ENCODE data around the gene SEPTIN1.

- TF ChIP-seq, protein P1, sequence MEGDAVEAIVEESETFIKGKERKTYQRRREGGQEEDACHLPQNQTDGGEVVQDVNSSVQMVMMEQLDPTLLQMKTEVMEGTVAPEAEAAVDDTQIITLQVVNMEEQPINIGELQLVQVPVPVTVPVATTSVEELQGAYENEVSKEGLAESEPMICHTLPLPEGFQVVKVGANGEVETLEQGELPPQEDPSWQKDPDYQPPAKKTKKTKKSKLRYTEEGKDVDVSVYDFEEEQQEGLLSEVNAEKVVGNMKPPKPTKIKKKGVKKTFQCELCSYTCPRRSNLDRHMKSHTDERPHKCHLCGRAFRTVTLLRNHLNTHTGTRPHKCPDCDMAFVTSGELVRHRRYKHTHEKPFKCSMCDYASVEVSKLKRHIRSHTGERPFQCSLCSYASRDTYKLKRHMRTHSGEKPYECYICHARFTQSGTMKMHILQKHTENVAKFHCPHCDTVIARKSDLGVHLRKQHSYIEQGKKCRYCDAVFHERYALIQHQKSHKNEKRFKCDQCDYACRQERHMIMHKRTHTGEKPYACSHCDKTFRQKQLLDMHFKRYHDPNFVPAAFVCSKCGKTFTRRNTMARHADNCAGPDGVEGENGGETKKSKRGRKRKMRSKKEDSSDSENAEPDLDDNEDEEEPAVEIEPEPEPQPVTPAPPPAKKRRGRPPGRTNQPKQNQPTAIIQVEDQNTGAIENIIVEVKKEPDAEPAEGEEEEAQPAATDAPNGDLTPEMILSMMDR (IDR thresholded peaks at IDR 0.05) = no peak
- no peak for TF ChIP-seq POLR2A (IDR thresholded peaks at IDR 0.05)
Observed at GRCh38 chr16:30369091-30369937, 13.0 kb downstream of the SEPTIN1 start.
